GM21390 (cell line): ENCODE data around the gene BSN.

Experiments used
- ATAC-seq: cut with Tn5 transposase; IDR thresholded peaks from one replicate; pipeline ENCODE4 v1.9.1; 2021; ENCODE audit not compliant: unreplicated experiment

The BSN gene

GRCh38 chr3:49602049-49602554 lies 47.8 kb downstream of the BSN start:
- no peak for ATAC-seq

- ATAC-seq = no peak
Measured at GRCh38 chr3:49602877-49603411, 48.7 kb downstream of the BSN start.

- ATAC-seq = no peak
Measured at GRCh38 chr3:49606427-49606826, 52.1 kb downstream of the BSN start.

- ATAC-seq = no peak
Measured at GRCh38 chr3:49607105-49607591, 52.9 kb downstream of the BSN start.

GRCh38 chr3:49607796-49608195 lies 53.5 kb downstream of the BSN start:
- no peak for ATAC-seq

GRCh38 chr3:49609314-49609713 lies 55.0 kb downstream of the BSN start:
- no peak for ATAC-seq

- no peak for ATAC-seq
Measured at GRCh38 chr3:49609815-49610214, 55.5 kb downstream of the BSN start.

- ATAC-seq = no peak
Measured at GRCh38 chr3:49610666-49611280, 56.5 kb downstream of the BSN start.

- ATAC-seq = no peak
Measured at GRCh38 chr3:49611291-49611690, 57.0 kb downstream of the BSN start.

- no peak for ATAC-seq
Measured at GRCh38 chr3:49611719-49612118, 57.4 kb downstream of the BSN start.

- no peak for ATAC-seq
Measured at GRCh38 chr3:49614936-49615335, 60.7 kb downstream of the BSN start.

GRCh38 chr3:49616061-49616460 lies 61.8 kb downstream of the BSN start:
- no peak for ATAC-seq

GRCh38 chr3:49616491-49616941 lies 62.2 kb downstream of the BSN start:
- no peak for ATAC-seq

- ATAC-seq = no peak
Measured at GRCh38 chr3:49617390-49618013, 63.2 kb downstream of the BSN start.

GRCh38 chr3:49618412-49618811 lies 64.1 kb downstream of the BSN start:
- no peak for ATAC-seq

GRCh38 chr3:49619649-49620048 lies 65.4 kb downstream of the BSN start:
- ATAC-seq = no peak

GRCh38 chr3:49620728-49621127 lies 66.5 kb downstream of the BSN start:
- no peak for ATAC-seq

- no peak for ATAC-seq
Measured at GRCh38 chr3:49623071-49623470, 68.8 kb downstream of the BSN start.

- ATAC-seq = no peak
Measured at GRCh38 chr3:49625071-49625470, 70.8 kb downstream of the BSN start.

GRCh38 chr3:49626101-49626581 lies 71.9 kb downstream of the BSN start:
- ATAC-seq = no peak

- ATAC-seq = no peak
Measured at GRCh38 chr3:49626796-49627195, 72.5 kb downstream of the BSN start.

GRCh38 chr3:49627634-49628033 lies 73.4 kb downstream of the BSN start:
- no peak for ATAC-seq
